ENCODE measurements around the gene CFI. TPM values are rescaled to one million over a fixed set of nuclear protein-coding genes. Genes with fewer than 3 reads are reported as not detected.
"Not testable (repeated sequence)": the region's sequence is repeated elsewhere in the genome, so short reads cannot be mapped to it uniquely, and the experiment has no call there.

CFI gene
- polyA plus RNA-seq, 3 donors: not detected

DNA sequence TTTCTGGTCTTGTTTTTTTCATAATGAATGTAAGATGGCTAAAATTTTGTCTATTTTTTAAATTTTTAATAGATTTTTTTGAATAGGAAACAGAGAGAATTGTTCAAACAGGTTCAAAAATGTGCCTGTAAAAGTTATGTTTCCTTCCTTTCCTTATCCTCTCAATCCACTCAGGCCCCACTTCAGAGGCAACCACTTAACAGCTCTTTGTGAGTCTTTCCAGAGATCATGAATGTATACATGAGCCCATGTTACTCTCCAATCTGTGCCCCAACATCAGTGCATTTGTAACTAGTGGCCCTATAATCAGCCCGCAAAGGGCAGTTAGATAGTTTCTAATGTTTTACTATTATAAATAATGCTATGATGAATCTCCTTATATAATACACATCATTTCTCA is 14.0 kb downstream of the CFI start:
- Histone ChIP-seq H2AFZ (ENCODE audit: insufficient read depth, low read depth, low read length, poor library complexity, severe bottlenecking) (no peak overlapping the region), H3K9ac (ENCODE audit: insufficient read depth, low read length, poor library complexity, severe bottlenecking) (no peak overlapping the region), H4K20me1 (ENCODE audit: insufficient read depth, low read length) (no peaks in the 10 kb centered on the region), H3K27ac (ENCODE audit: low read depth in 1 of 2, low read length in 2 of 2) (no peak overlapping the region), H3K9me3 (replicated peaks in 1 of 2; ENCODE audit: control insufficient read depth in 1 of 2, insufficient read depth in 1 of 2, low read length in 2 of 2) (no peaks in the 10 kb centered on the region), H3K4me2 (replicated peaks; ENCODE audit: extremely low read depth, low read length, poor library complexity, severe bottlenecking) (no peak overlapping the region), H3K36me3 (replicated peaks in 1 of 2; ENCODE audit: control insufficient read depth in 1 of 2, insufficient read depth in 2 of 2, low read length in 2 of 2) (no peaks in the 10 kb centered on the region), H3K4me3 (replicated peaks in 1 of 3; ENCODE audit: low read depth in 2 of 3, low read length in 3 of 3) (no peak overlapping the region), H3K79me2 (ENCODE audit: insufficient read depth, low read length) (no peaks in the 10 kb centered on the region), H3K27me3 (ENCODE audit: control insufficient read depth in 2 of 2, insufficient read depth in 2 of 2, low read length in 2 of 2) (no peaks in the 10 kb centered on the region), H3K4me1 (ENCODE audit: control insufficient read depth in 1 of 2, insufficient read depth in 2 of 2, low read length in 2 of 2) (no peaks in the 10 kb centered on the region)
- TF ChIP-seq, protein P1, sequence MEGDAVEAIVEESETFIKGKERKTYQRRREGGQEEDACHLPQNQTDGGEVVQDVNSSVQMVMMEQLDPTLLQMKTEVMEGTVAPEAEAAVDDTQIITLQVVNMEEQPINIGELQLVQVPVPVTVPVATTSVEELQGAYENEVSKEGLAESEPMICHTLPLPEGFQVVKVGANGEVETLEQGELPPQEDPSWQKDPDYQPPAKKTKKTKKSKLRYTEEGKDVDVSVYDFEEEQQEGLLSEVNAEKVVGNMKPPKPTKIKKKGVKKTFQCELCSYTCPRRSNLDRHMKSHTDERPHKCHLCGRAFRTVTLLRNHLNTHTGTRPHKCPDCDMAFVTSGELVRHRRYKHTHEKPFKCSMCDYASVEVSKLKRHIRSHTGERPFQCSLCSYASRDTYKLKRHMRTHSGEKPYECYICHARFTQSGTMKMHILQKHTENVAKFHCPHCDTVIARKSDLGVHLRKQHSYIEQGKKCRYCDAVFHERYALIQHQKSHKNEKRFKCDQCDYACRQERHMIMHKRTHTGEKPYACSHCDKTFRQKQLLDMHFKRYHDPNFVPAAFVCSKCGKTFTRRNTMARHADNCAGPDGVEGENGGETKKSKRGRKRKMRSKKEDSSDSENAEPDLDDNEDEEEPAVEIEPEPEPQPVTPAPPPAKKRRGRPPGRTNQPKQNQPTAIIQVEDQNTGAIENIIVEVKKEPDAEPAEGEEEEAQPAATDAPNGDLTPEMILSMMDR (IDR thresholded peaks at IDR 0.05): no peak
- DNase-seq: no peak
- peaks cover 0 to 2% (median 1%) of the 10 kb centered on the region in 3 donors for H3K27me3 Mint-ChIP-seq (ENCODE audit: low read depth in 3 of 3)
- no peak overlapping the region for H3K4me3 Mint-ChIP-seq
- H3K9me3 Mint-ChIP-seq: peaks cover 0 to 8% (median 0%) of the 10 kb centered on the region in 7 donors
- H3K27ac Mint-ChIP-seq: no peak overlapping the region
- no peaks in the 10 kb centered on the region for H3K36me3 Mint-ChIP-seq
- H3K4me1 Mint-ChIP-seq: peaks cover 1% of the 10 kb centered on the region
- no CpG with 5 or more reads among the region's 1 CpG for WGBS (ENCODE audit: insufficient coverage)
- intact Hi-C loops (cut with micrococcal nuclease): no loop called here

GRCh38 chr4:109786846-109787245 is 15.0 kb downstream of the CFI start:
- H2AFZ ChIP-seq (ENCODE audit: insufficient read depth, low read depth, low read length, poor library complexity, severe bottlenecking): no peak overlapping the region
- DNase-seq: no peak
- Mint-ChIP-seq H3K27ac (no peak overlapping the region), H3K27me3 (ENCODE audit: low read depth in 3 of 3) (peaks cover 0 to 2% (median 1%) of the 10 kb centered on the region in 3 donors), H3K9me3 (peaks cover 0 to 8% (median 0%) of the 10 kb centered on the region in 7 donors), H3K4me1 (peaks cover 1% of the 10 kb centered on the region), H3K4me3 (no peak overlapping the region), H3K36me3 (no peaks in the 10 kb centered on the region)
- no peak overlapping the region for H3K27ac ChIP-seq (ENCODE audit: low read depth in 1 of 2, low read length in 2 of 2)
- no peaks in the 10 kb centered on the region for H4K20me1 ChIP-seq (ENCODE audit: insufficient read depth, low read length)
- H3K36me3 ChIP-seq (replicated peaks in 1 of 2; ENCODE audit: control insufficient read depth in 1 of 2, insufficient read depth in 2 of 2, low read length in 2 of 2): no peaks in the 10 kb centered on the region
- H3K4me1 ChIP-seq (ENCODE audit: control insufficient read depth in 1 of 2, insufficient read depth in 2 of 2, low read length in 2 of 2): no peaks in the 10 kb centered on the region
- no peak overlapping the region for H3K4me2 ChIP-seq (replicated peaks; ENCODE audit: extremely low read depth, low read length, poor library complexity, severe bottlenecking)
- WGBS (ENCODE audit: insufficient coverage): no CpG with 5 or more reads among the region's 1 CpG
- intact Hi-C loops (cut with micrococcal nuclease): no loop called here
- H3K9ac ChIP-seq (ENCODE audit: insufficient read depth, low read length, poor library complexity, severe bottlenecking): no peak overlapping the region
- no peaks in the 10 kb centered on the region for H3K79me2 ChIP-seq (ENCODE audit: insufficient read depth, low read length)
- no peak overlapping the region for H3K4me3 ChIP-seq (replicated peaks in 1 of 3; ENCODE audit: low read depth in 2 of 3, low read length in 3 of 3)
- no peaks in the 10 kb centered on the region for H3K27me3 ChIP-seq (ENCODE audit: control insufficient read depth in 2 of 2, insufficient read depth in 2 of 2, low read length in 2 of 2)
- H3K9me3 ChIP-seq (replicated peaks in 1 of 2; ENCODE audit: control insufficient read depth in 1 of 2, insufficient read depth in 1 of 2, low read length in 2 of 2): no peaks in the 10 kb centered on the region
- TF ChIP-seq, protein P1 (IDR thresholded peaks at IDR 0.05): no peak

DNA sequence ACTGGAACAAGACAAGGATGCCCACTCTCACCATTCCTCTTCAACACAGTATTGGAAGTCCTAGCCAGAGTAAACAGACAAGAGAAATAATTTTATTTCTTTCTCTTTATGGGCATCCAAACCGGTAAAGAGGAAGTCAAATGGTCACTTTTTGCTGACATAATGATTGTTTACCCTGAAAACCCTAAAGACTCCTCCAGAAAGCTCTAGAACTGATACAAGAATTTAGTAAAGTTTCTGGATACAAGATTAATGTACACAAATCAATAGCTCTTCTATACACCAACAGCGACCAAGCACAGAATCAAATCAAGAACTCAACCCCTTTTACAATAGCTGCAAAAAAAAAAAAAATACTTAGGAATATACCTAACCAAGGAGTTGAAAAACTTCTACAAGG is 19.7 kb downstream of the CFI start:
- WGBS (ENCODE audit: insufficient coverage): no CpG with 5 or more reads among the region's 2 CpGs
- H3K27ac ChIP-seq (ENCODE audit: low read depth in 1 of 2, low read length in 2 of 2); H3K27ac Mint-ChIP-seq; H2AFZ ChIP-seq (ENCODE audit: insufficient read depth, low read depth, low read length, poor library complexity, severe bottlenecking); H3K27me3 Mint-ChIP-seq (ENCODE audit: low read depth in 3 of 3); H3K36me3 ChIP-seq (replicated peaks in 1 of 2; ENCODE audit: control insufficient read depth in 1 of 2, insufficient read depth in 2 of 2, low read length in 2 of 2); H3K9me3 Mint-ChIP-seq; H3K4me3 ChIP-seq (replicated peaks in 1 of 3; ENCODE audit: low read depth in 2 of 3, low read length in 3 of 3); H4K20me1 ChIP-seq (ENCODE audit: insufficient read depth, low read length); H3K9me3 ChIP-seq (replicated peaks in 1 of 2; ENCODE audit: control insufficient read depth in 1 of 2, insufficient read depth in 1 of 2, low read length in 2 of 2); H3K79me2 ChIP-seq (ENCODE audit: insufficient read depth, low read length); DNase-seq; H3K4me1 ChIP-seq (ENCODE audit: control insufficient read depth in 1 of 2, insufficient read depth in 2 of 2, low read length in 2 of 2); H3K9ac ChIP-seq (ENCODE audit: insufficient read depth, low read length, poor library complexity, severe bottlenecking); H3K36me3 Mint-ChIP-seq; H3K4me2 ChIP-seq (replicated peaks; ENCODE audit: extremely low read depth, low read length, poor library complexity, severe bottlenecking); H3K4me3 Mint-ChIP-seq; H3K27me3 ChIP-seq (ENCODE audit: control insufficient read depth in 2 of 2, insufficient read depth in 2 of 2, low read length in 2 of 2); intact Hi-C loops (cut with micrococcal nuclease); H3K4me1 Mint-ChIP-seq: not testable (repeated sequence)

Data from CD14-positive monocyte (primary cell).